Measurements from ENCODE around the gene BNIP5. TPM values are rescaled to one million over a fixed set of nuclear protein-coding genes. Genes with fewer than 3 reads are reported as not detected.
A peak's percentile ranks its signal among the peaks of the same experiment; 100 is the strongest.

Gene BNIP5
- total RNA-seq, 6 experiments from 2014 or later: not detected

DNA sequence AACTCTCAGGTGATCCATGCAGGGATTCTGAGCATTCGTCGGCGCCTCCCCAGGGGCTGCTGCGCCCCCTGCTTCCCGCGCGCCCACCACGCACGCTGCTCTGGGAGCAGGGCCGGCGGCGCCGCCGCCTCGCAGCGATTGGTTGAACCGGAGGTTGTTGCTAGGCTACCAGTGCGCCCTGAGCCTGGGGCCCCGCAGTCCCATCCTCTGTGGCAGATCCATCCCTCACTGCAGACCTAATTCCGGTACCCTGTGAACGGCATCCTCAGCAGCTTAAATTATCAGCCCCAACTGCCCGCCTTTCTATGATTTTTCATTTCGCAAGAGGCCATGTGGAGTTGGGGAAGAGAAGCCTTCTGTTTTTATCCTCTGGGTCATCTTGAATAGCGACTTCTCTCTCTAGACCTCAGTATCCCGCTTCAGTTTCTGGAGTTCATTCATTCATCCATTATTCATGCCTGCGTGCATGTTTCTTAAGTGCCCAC, 51.5 kb downstream of the BNIP5 start:
- WGBS (ENCODE audit: insufficient coverage, low coverage, low lambda C conversion rate, missing lambda C conversion rate): 22% methylated on average over 10 of the region's 26 CpGs
- ATAC-seq: no peak

GRCh38 chr6:36284359-36284758, 52.3 kb downstream of the BNIP5 start:
- no peaks in the 10 kb centered on the region for H3K9me3 ChIP-seq
- DNase-seq (no peak), ATAC-seq (no peak)
- TF ChIP-seq CTCF (IDR thresholded peaks at IDR 0.05) (no peak), POLR2A (IDR thresholded peaks at IDR 0.05) (no peak)
- intact Hi-C loops (cut with DNase I): no loop called here
- no peak overlapping the region for H3K4me3 ChIP-seq
- H3K27me3 ChIP-seq: no peaks in the 10 kb centered on the region
- no peaks in the 10 kb centered on the region for H3K36me3 ChIP-seq
- no peaks in the 10 kb centered on the region for H3K4me1 ChIP-seq
- 89% methylated on average over 1 of the region's 1 CpG for WGBS (ENCODE audit: insufficient coverage, low coverage, low lambda C conversion rate, missing lambda C conversion rate)
- H3K27ac ChIP-seq: no peak overlapping the region

More for the DNA sequence above, 51.5 kb downstream of the BNIP5 start:
- Histone ChIP-seq H3K27me3 (no peaks in the 10 kb centered on the region), H3K4me3 (no peak overlapping the region), H3K27ac (no peak overlapping the region), H3K4me1 (no peaks in the 10 kb centered on the region), H3K9me3 (no peaks in the 10 kb centered on the region), H3K36me3 (no peaks in the 10 kb centered on the region)
- TF ChIP-seq POLR2A (IDR thresholded peaks at IDR 0.05) (no peak), CTCF (IDR thresholded peaks at IDR 0.05) (no peak)
- intact Hi-C loops (cut with DNase I): no loop called here
- DNase-seq: no peak

- H3K4me1 ChIP-seq: no peaks in the 10 kb centered on the region
- ATAC-seq: no peak
- WGBS (ENCODE audit: insufficient coverage, low coverage, low lambda C conversion rate, missing lambda C conversion rate): no CpG with 5 or more reads among the region's 1 CpG
- no peaks in the 10 kb centered on the region for H3K36me3 ChIP-seq
- no peak overlapping the region for H3K4me3 ChIP-seq
- H3K27me3 ChIP-seq: no peaks in the 10 kb centered on the region
- TF ChIP-seq CTCF (IDR thresholded peaks at IDR 0.05) (no peak), POLR2A (IDR thresholded peaks at IDR 0.05) (no peak)
- intact Hi-C loops (cut with DNase I): no loop called here
- H3K27ac ChIP-seq: no peak overlapping the region
- DNase-seq: no peak
- H3K9me3 ChIP-seq: no peaks in the 10 kb centered on the region
Measured at GRCh38 chr6:36283608-36284007, 53.1 kb downstream of the BNIP5 start.

- intact Hi-C loops (cut with DNase I): no loop called here
- Histone ChIP-seq H3K4me1 (no peaks in the 10 kb centered on the region), H3K27ac (no peak overlapping the region), H3K27me3 (no peaks in the 10 kb centered on the region), H3K4me3 (no peak overlapping the region), H3K9me3 (no peaks in the 10 kb centered on the region), H3K36me3 (no peaks in the 10 kb centered on the region)
- 57% methylated on average over 2 of the region's 4 CpGs for WGBS (ENCODE audit: insufficient coverage, low coverage, low lambda C conversion rate, missing lambda C conversion rate)
- ATAC-seq: no peak
- TF ChIP-seq CTCF (IDR thresholded peaks at IDR 0.05) (no peak), POLR2A (IDR thresholded peaks at IDR 0.05) (no peak)
- DNase-seq: no peak
Measured at GRCh38 chr6:36280983-36281382, 55.7 kb downstream of the BNIP5 start.

DNA sequence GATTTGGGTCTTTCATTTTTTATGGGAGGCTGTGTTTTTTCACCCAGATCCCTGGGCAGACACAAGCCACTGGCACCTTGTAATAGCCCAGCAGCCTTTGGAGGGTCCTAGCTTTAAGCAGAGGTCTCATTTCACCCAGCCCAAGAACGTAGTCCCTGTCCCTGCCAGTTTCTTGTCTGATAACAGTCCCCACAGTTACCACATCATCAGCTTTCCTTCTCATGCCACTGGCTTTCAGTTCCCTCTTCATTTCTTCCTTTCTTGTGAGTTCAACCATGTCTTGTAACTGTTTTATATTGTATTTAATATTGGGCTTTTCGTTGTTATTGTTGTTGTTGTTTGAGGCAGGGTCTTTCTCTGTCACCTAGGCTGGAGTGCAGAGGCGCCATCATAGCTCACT, 56.2 kb downstream of the BNIP5 start:
- Histone ChIP-seq H3K27me3 (no peaks in the 10 kb centered on the region), H3K27ac (no peak overlapping the region), H3K4me3 (no peak overlapping the region), H3K4me1 (no peaks in the 10 kb centered on the region), H3K36me3 (no peaks in the 10 kb centered on the region), H3K9me3 (no peaks in the 10 kb centered on the region)
- ATAC-seq: peak in 1 of 4 donors; percentile 26
- intact Hi-C loops (cut with DNase I): no loop called here
- no peak for DNase-seq
- no peak for TF ChIP-seq POLR2A (IDR thresholded peaks at IDR 0.05)
- no peak for TF ChIP-seq CTCF (IDR thresholded peaks at IDR 0.05)
- WGBS (ENCODE audit: insufficient coverage, low coverage, low lambda C conversion rate, missing lambda C conversion rate): 35% methylated on average over 3 of the region's 3 CpGs

All from right lobe of liver (tissue), 6 donors.